Measurements from ENCODE around the gene ATG16L2. TPM values are rescaled to one million over a fixed set of nuclear protein-coding genes. Genes with fewer than 3 reads are reported as not detected.

ATG16L2 gene
- total and polyA plus RNA-seq, 2 of the 4 experiments (the other 2 are of a cell fraction), result 1.3 to 12.7 TPM

- POLR2A ChIA-PET (ENCODE audit: unreplicated experiment), result no interaction called here
- BruUV-seq (replicated peaks), result no TSS peak
- H3K36me3 ChIP-seq (ENCODE audit: control insufficient read depth, insufficient read depth, low read length), result no peaks in the 10 kb centered on the region
- no peak overlapping the region for H4K91ac ChIP-seq (ENCODE audit: insufficient read depth, low read depth, low read length)
- TF ChIP-seq USF2 (IDR thresholded peaks at IDR 0.05; ENCODE audit: low read depth, low read length) (no peak), POLR2A (IDR thresholded peaks at IDR 0.05; ENCODE audit: low read depth, low read length) (no peak), ELK1 (IDR thresholded peaks at IDR 0.05; ENCODE audit: borderline replicate concordance, low read depth, low read length) (no peak), RCOR1 (IDR thresholded peaks at IDR 0.05; ENCODE audit: insufficient replicate concordance, low read length) (no peak), CTCF (conservative IDR thresholded peaks at IDR 0.05; ENCODE audit: low read depth, low read length) (no peak), MAZ (IDR thresholded peaks at IDR 0.05; ENCODE audit: borderline replicate concordance, low read depth, low read length) (no peak), SMC3 (IDR thresholded peaks at IDR 0.05; ENCODE audit: low read depth, low read length) (no peak), RAD21 (IDR thresholded peaks at IDR 0.05; ENCODE audit: low read length) (no peak)
- no peaks in the 10 kb centered on the region for H3K9me3 ChIP-seq (ENCODE audit: control insufficient read depth, insufficient read depth, low read length)
- ATAC-seq (ENCODE audit: low read depth) (no peak), DNase-seq (no peak)
- H2BK5ac ChIP-seq (ENCODE audit: low read depth, low read length, poor library complexity, severe bottlenecking), result no peak overlapping the region
- H2AFZ ChIP-seq (replicated peaks; ENCODE audit: low read length, poor library complexity), result no peak overlapping the region
- H4K8ac ChIP-seq (ENCODE audit: low read depth in 2 of 2, low read length in 2 of 2), result no peak overlapping the region
- H3K23ac ChIP-seq (ENCODE audit: low read depth, low read length), result no peak overlapping the region
- no peak overlapping the region for H3K4ac ChIP-seq (ENCODE audit: low read depth, low read length)
- no peak overlapping the region for H3K18ac ChIP-seq (ENCODE audit: low read depth, low read length)
- no peak overlapping the region for H4K5ac ChIP-seq (ENCODE audit: low read depth, low read length)
- no peak overlapping the region for H3K27ac ChIP-seq (ENCODE audit: insufficient read depth, low read length)
- no peak overlapping the region for H2AK9ac ChIP-seq (replicated peaks; ENCODE audit: low read depth, low read length, poor library complexity)
- no peak overlapping the region for H3K56ac ChIP-seq (ENCODE audit: extremely low read depth, insufficient read depth, low read length)
- no peak overlapping the region for H2BK20ac ChIP-seq (ENCODE audit: low read depth, low read length)
- CTCF ChIA-PET, result no interaction called here
- dilution Hi-C loops (cut with HindIII; ENCODE audit: low sequenced_read_pairs, unreplicated experiment) (no loop called here), in situ Hi-C loops (cut with MboI; ENCODE audit: low sequenced_read_pairs) (no loop called here), intact Hi-C loops (cut with micrococcal nuclease) (no loop called here)
- no peak overlapping the region for H2BK120ac ChIP-seq (ENCODE audit: low read depth, low read length)
- H2AK5ac ChIP-seq (ENCODE audit: low read depth, low read length), result no peak overlapping the region
- H3K79me1 ChIP-seq (ENCODE audit: low read depth in 1 of 2, low read length in 2 of 2), result peaks cover 0 to 11% of the 10 kb centered on the region in 2 experiments; a peak in 2 of 4 replicates
- H3K4me1 ChIP-seq (ENCODE audit: control insufficient read depth, insufficient read depth, low read length), result peaks cover 26% of the 10 kb centered on the region
- no peak overlapping the region for H3K4me2 ChIP-seq (ENCODE audit: low read depth, low read length)
- WGBS, 2 experiments (ENCODE audit: extremely low coverage in 2 of 2, insufficient read length in 1 of 2), result 82% methylated on average over 2 of the region's 9 CpGs; no CpG with 5 or more reads in 1 of the 2 experiments
- H3K27me3 ChIP-seq (ENCODE audit: control insufficient read depth, insufficient read depth, low read length), result peaks cover 4% of the 10 kb centered on the region; the same call in 1 of the 2 replicates
- no peak overlapping the region for H3K4me3 ChIP-seq (ENCODE audit: insufficient read depth, low read depth, low read length)
- H2BK15ac ChIP-seq (ENCODE audit: low read depth, low read length), result no peak overlapping the region
- H3K9ac ChIP-seq (ENCODE audit: low read depth, low read length), result no peak overlapping the region
- peaks cover 11% of the 10 kb centered on the region for H4K20me1 ChIP-seq (ENCODE audit: insufficient read depth, low read length)
- no peak overlapping the region for H3K14ac ChIP-seq (replicated peaks; ENCODE audit: low read depth, low read length)
- H3K9me1 ChIP-seq (ENCODE audit: insufficient read depth, low read length), result peaks cover under 1% of the 10 kb centered on the region; the same call in 1 of the 2 replicates
Measured at GRCh38 chr11:72776117-72776843, 37.9 kb upstream of the ATG16L2 start.

All from IMR-90 (cell line).